GM12875 (cell line): ENCODE measurements around the gene TCFL5.

Source experiments
- H3K4me3 ChIP-seq: one replicate; pipeline ENCODE4 v1.5.1; 2011; ENCODE audit warnings: low read depth, low read length, control low read depth
- CTCF ChIP-seq: IDR thresholded peaks from 2 replicates; pipeline ENCODE4 v1.5.1; 2011; ENCODE audit warnings: low read depth, mild to moderate bottlenecking, control low read depth, inconsistent platforms, low read length, moderate library complexity, borderline replicate concordance; ENCODE audit not compliant: insufficient read depth

Gene TCFL5

GRCh38 chr20:62799036-62799435 is 62.6 kb downstream of the TCFL5 start:
- TF ChIP-seq CTCF: no peak

GRCh38 chr20:62797671-62798532 is 63.7 kb downstream of the TCFL5 start:
- TF ChIP-seq CTCF: no peak
- H3K4me3 ChIP-seq: no peak overlapping the region

More at GRCh38 chr20:62799036-62799435, 62.6 kb downstream of the TCFL5 start:
- H3K4me3 ChIP-seq: no peak overlapping the region

GRCh38 chr20:62796699-62797491 is 64.7 kb downstream of the TCFL5 start:
- H3K4me3 ChIP-seq: peak overlapping the region; percentile 66
- no peak for TF ChIP-seq CTCF

- no peak for TF ChIP-seq CTCF
- H3K4me3 ChIP-seq: peak overlapping the region; percentile 60
Measured at GRCh38 chr20:62795023-62795761, 66.4 kb downstream of the TCFL5 start.

- H3K4me3 ChIP-seq: peak overlapping the region; percentile 31
- no peak for TF ChIP-seq CTCF
Measured at GRCh38 chr20:62794007-62794724, 67.5 kb downstream of the TCFL5 start.

- no peak overlapping the region for H3K4me3 ChIP-seq
- no peak for TF ChIP-seq CTCF
Measured at GRCh38 chr20:62793757-62794006, 67.9 kb downstream of the TCFL5 start.
